Fibroblast of lung (primary cell): ENCODE results near the gene ABCF2. TPM values are rescaled to one million over a fixed set of nuclear protein-coding genes. Genes with fewer than 3 reads are reported as not detected.

Experiments
- DNase-seq, 2 donors: peaks; one replicate each; pipeline versions ENCODE4 v3.0.0 to v3.0.0-alpha.2; 2010; ENCODE audit warnings: low read depth in 2 of 2
- H2AFZ ChIP-seq: 2 replicates; pipeline ENCODE4 v1.5.1; 2012; ENCODE audit warnings: low read length, control low read depth, inconsistent platforms
- H3K27ac ChIP-seq: 2 replicates; pipeline ENCODE4 v1.5.1; 2011; ENCODE audit warnings: low read length, control low read depth; ENCODE audit not compliant: insufficient read depth
- H3K27me3 ChIP-seq: 2 replicates; pipeline ENCODE4 v1.5.1; 2011; ENCODE audit warnings: mild to moderate bottlenecking, low read length; ENCODE audit not compliant: control insufficient read depth, insufficient read depth
- H3K36me3 ChIP-seq: 2 replicates; pipeline ENCODE4 v1.5.1; 2011; ENCODE audit warnings: low read length; ENCODE audit not compliant: control insufficient read depth, insufficient read depth
- H3K4me1 ChIP-seq: 2 replicates; pipeline ENCODE4 v1.5.1; 2011; ENCODE audit warnings: low read length; ENCODE audit not compliant: control insufficient read depth, insufficient read depth; ENCODE audit errors: extremely low read depth
- H3K4me2 ChIP-seq: 2 replicates; pipeline ENCODE4 v1.5.1; 2011; ENCODE audit warnings: low read length, control low read depth; ENCODE audit not compliant: insufficient read depth; ENCODE audit errors: extremely low read depth
- H3K4me3 ChIP-seq, 4 experiments: fragments of 200-600 bp in 1 of 4; sonication (generic) in 1 of 4; replicated peaks in 1 of 4; 2 replicates each; pipeline ENCODE4 v1.5.1; 2011 to 2016; ENCODE audit warnings: low read length in 4 of 4, low read depth in 3 of 4, mild to moderate bottlenecking in 3 of 4, control low read depth in 2 of 4, inconsistent platforms in 1 of 4, mixed read lengths in 1 of 4; ENCODE audit not compliant: insufficient read depth in 1 of 4; ENCODE audit errors: control extremely low read depth in 1 of 4
- H3K79me2 ChIP-seq: 2 replicates; pipeline ENCODE4 v1.5.1; 2012; ENCODE audit warnings: mild to moderate bottlenecking, low read length, inconsistent platforms; ENCODE audit not compliant: control insufficient read depth, insufficient read depth
- H3K9ac ChIP-seq: 2 replicates; pipeline ENCODE4 v1.5.1; 2011; ENCODE audit warnings: mild to moderate bottlenecking, low read length, control low read depth; ENCODE audit not compliant: insufficient read depth
- H3K9me3 ChIP-seq: 2 replicates; pipeline ENCODE4 v1.5.1; 2012; ENCODE audit warnings: low read depth, low read length; ENCODE audit not compliant: control insufficient read depth, insufficient read depth
- H4K20me1 ChIP-seq: 2 replicates; pipeline ENCODE4 v1.5.1; 2011; ENCODE audit warnings: low read length; ENCODE audit not compliant: control insufficient read depth, insufficient read depth; ENCODE audit errors: extremely low read depth
- CTCF ChIP-seq, 2 donors: IDR thresholded peaks in 1 of 2; conservative IDR thresholded peaks in 1 of 2; 1 replicate in 1 of 2; 2 replicates in 1 of 2; pipeline ENCODE4 v1.5.1; 2011 to 2012; ENCODE audit warnings: low read length in 2 of 2, control low read depth in 1 of 2, inconsistent platforms in 1 of 2, low read depth in 1 of 2, mild to moderate bottlenecking in 1 of 2
- EZH2 ChIP-seq: IDR thresholded peaks from 2 replicates; pipeline ENCODE4 v1.5.1; 2012; ENCODE audit warnings: low read length, control low read depth, mild to moderate bottlenecking; ENCODE audit errors: missing control alignments
- polyA plus RNA-seq, 2 donors: library from polyadenylated mRNA; depleted of rRNA in 1 of 2; stranded (reverse) in 1 of 2; unstranded in 1 of 2; fragments of >200 nt; gene quantifications; 2 replicates each; pipeline ENCODE4 v1.2.1, GENCODE V29; 2011 to 2012; ENCODE audit warnings: missing spikeins in 1 of 2
- total RNA-seq: library from RNA; depleted of rRNA; stranded (reverse); fragments of >200 nt; gene quantifications from 2 replicates; pipeline ENCODE4 v1.2.1, GENCODE V29; 2014

ABCF2 gene
- total and polyA plus RNA-seq, 2 donors (not counting 1 experiment from before 2014, with no cell fraction given): 41.6 to 46.4 TPM

- Histone ChIP-seq H3K27ac (no peak overlapping the region), H3K4me3 (no peak overlapping the region), H3K27me3 (peaks cover 28% of the 10 kb centered on the region), H3K4me2 (no peak overlapping the region), H3K9me3 (no peaks in the 10 kb centered on the region), H3K4me1 (no peaks in the 10 kb centered on the region), H2AFZ (no peak overlapping the region), H4K20me1 (no peaks in the 10 kb centered on the region), H3K36me3 (no peaks in the 10 kb centered on the region), H3K9ac (no peak overlapping the region), H3K79me2 (no peaks in the 10 kb centered on the region)
- no peak for TF ChIP-seq EZH2
- no peak for TF ChIP-seq CTCF (conservative IDR thresholded peaks at IDR 0.05 in 1 of 2, IDR thresholded peaks at IDR 0.05 in 1 of 2; ENCODE audit: low read depth in 1 of 2, low read length in 2 of 2)
- DNase-seq: no peak
Measured at GRCh38 chr7:151185762-151186639, 41.0 kb downstream of the ABCF2 start.

GRCh38 chr7:151181011-151181431 is 46.0 kb downstream of the ABCF2 start:
- TF ChIP-seq CTCF (conservative IDR thresholded peaks at IDR 0.05 in 1 of 2, IDR thresholded peaks at IDR 0.05 in 1 of 2; ENCODE audit: low read depth in 1 of 2, low read length in 2 of 2): no peak
- no peak for TF ChIP-seq EZH2
- Histone ChIP-seq H3K27ac (no peak overlapping the region), H2AFZ (no peak overlapping the region), H3K4me2 (no peak overlapping the region), H4K20me1 (no peaks in the 10 kb centered on the region), H3K79me2 (no peaks in the 10 kb centered on the region), H3K4me1 (no peaks in the 10 kb centered on the region), H3K4me3 (no peak overlapping the region), H3K36me3 (no peaks in the 10 kb centered on the region), H3K27me3 (peaks cover 13% of the 10 kb centered on the region), H3K9ac (no peak overlapping the region), H3K9me3 (no peaks in the 10 kb centered on the region)
- DNase-seq: no peak

GRCh38 chr7:151179946-151180345 is 47.1 kb downstream of the ABCF2 start:
- TF ChIP-seq EZH2: no peak
- no peak for TF ChIP-seq CTCF (conservative IDR thresholded peaks at IDR 0.05 in 1 of 2, IDR thresholded peaks at IDR 0.05 in 1 of 2; ENCODE audit: low read depth in 1 of 2, low read length in 2 of 2)
- Histone ChIP-seq H2AFZ (no peak overlapping the region), H3K36me3 (no peaks in the 10 kb centered on the region), H4K20me1 (no peaks in the 10 kb centered on the region), H3K79me2 (no peaks in the 10 kb centered on the region), H3K9ac (no peak overlapping the region), H3K27ac (no peak overlapping the region), H3K4me2 (no peak overlapping the region), H3K4me1 (no peaks in the 10 kb centered on the region), H3K9me3 (no peaks in the 10 kb centered on the region), H3K27me3 (peaks cover 13% of the 10 kb centered on the region), H3K4me3 (no peak overlapping the region)
- no peak for DNase-seq
